Common myeloid progenitor, CD34-positive (primary cell): ENCODE measurements around the gene AP1M1.

Experiments used
- CTCF ChIA-PET: fragments of 350-600 bp; sonication (Branson Sonifier 250); formaldehyde crosslinking; loops from one replicate; lab custom pipeline; 2021; ENCODE audit warnings: antibody characterized with exemption; lab: Charles Lee
- POLR2A ChIA-PET: fragments of 350-600 bp; sonication (Branson Sonifier 250); formaldehyde crosslinking; loops from one replicate; lab custom pipeline; 2021; ENCODE audit warnings: antibody characterized with exemption; lab: Charles Lee
- DNase-seq, 3 donors: peaks; one replicate each; pipeline versions ENCODE4 v3.0.0 to v3.0.0-alpha.2; 2013
- H3K27ac ChIP-seq, 2 experiments: 1 replicate in 1 of 2; 2 replicates in 1 of 2; pipeline ENCODE4 v1.7.0; 2013; ENCODE audit warnings: inconsistent platforms in 2 of 2, low read length in 2 of 2, mild to moderate bottlenecking in 2 of 2, low read depth in 1 of 2, moderate library complexity in 1 of 2; ENCODE audit not compliant: severe bottlenecking in 2 of 2, insufficient read depth in 1 of 2, poor library complexity in 1 of 2
- H3K27me3 ChIP-seq, 5 experiments: replicated peaks in 2 of 5; 1 replicate in 3 of 5; 2 replicates in 2 of 5; pipeline versions ENCODE4 v1.6.1 to v1.7.0; 2013; ENCODE audit warnings: low read length in 4 of 5, mild to moderate bottlenecking in 2 of 5, moderate library complexity in 2 of 5, inconsistent platforms in 1 of 5; ENCODE audit not compliant: insufficient read depth in 5 of 5, control insufficient read depth in 4 of 5
- H3K36me3 ChIP-seq, 4 experiments: 1 replicate in 2 of 4; 2 replicates in 2 of 4; pipeline versions ENCODE4 v1.6.1 to v1.7.0; 2013; ENCODE audit warnings: low read length in 3 of 4, control low read depth in 1 of 4, mild to moderate bottlenecking in 1 of 4; ENCODE audit not compliant: control insufficient read depth in 4 of 4, insufficient read depth in 4 of 4
- H3K4me1 ChIP-seq, 4 experiments: 1 replicate in 3 of 4; 2 replicates in 1 of 4; pipeline versions ENCODE4 v1.6.1 to v1.7.1; 2013; ENCODE audit warnings: low read length in 3 of 4, mild to moderate bottlenecking in 3 of 4, control low read depth in 1 of 4, inconsistent platforms in 1 of 4, moderate library complexity in 1 of 4; ENCODE audit not compliant: control insufficient read depth in 4 of 4, insufficient read depth in 4 of 4; ENCODE audit errors: control extremely low read depth in 1 of 4
- H3K4me3 ChIP-seq, 7 experiments: 1 replicate in 4 of 7; 2 replicates in 3 of 7; pipeline versions ENCODE4 v1.5.1 to v1.7.0; 2013; ENCODE audit warnings: mild to moderate bottlenecking in 7 of 7, low read length in 6 of 7, moderate library complexity in 6 of 7, inconsistent platforms in 2 of 7, low read depth in 2 of 7, control low read depth in 1 of 7; ENCODE audit not compliant: insufficient read depth in 4 of 7, control insufficient read depth in 1 of 7; ENCODE audit errors: extremely low read depth in 1 of 7
- H3K9me3 ChIP-seq, 5 experiments: 1 replicate in 4 of 5; 2 replicates in 1 of 5; pipeline versions ENCODE4 v1.6.1 to v1.7.1; 2013; ENCODE audit warnings: low read length in 4 of 5, mild to moderate bottlenecking in 2 of 5, inconsistent platforms in 1 of 5, low read depth in 1 of 5, moderate library complexity in 1 of 5; ENCODE audit not compliant: control insufficient read depth in 4 of 5, insufficient read depth in 2 of 5; ENCODE audit errors: control extremely low read depth in 1 of 5
- WGBS: methylation state at CpG from one replicate; pipeline ENCODE4 v1.1.5; 2013; ENCODE audit not compliant: insufficient coverage; 5-methylcytosine and 5-hydroxymethylcytosine counted together

Gene AP1M1

GRCh38 chr19:16249826-16250404 is 52.2 kb downstream of the AP1M1 start:
- whole genome bisulfite sequencing = 95% methylated on average over 8 of the region's 10 CpGs
- H3K27ac ChIP-seq = no peak overlapping the region
- CTCF ChIA-PET = interaction anchor here (1.2 to 5.7 kb wide), 3 partner anchors 79 to 133 kb away, joined by 7 to 52 read pairs (median 7); no protein-coding TSS in a partner anchor
- POLR2A ChIA-PET = no interaction called here
- no peaks in the 10 kb centered on the region for H3K9me3 ChIP-seq
- peaks cover 0 to 8% (median 0%) of the 10 kb centered on the region in 4 experiments for H3K4me1 ChIP-seq
- H3K36me3 ChIP-seq = no peaks in the 10 kb centered on the region
- no peak for DNase-seq
- H3K27me3 ChIP-seq = no peaks in the 10 kb centered on the region
- no peak overlapping the region for H3K4me3 ChIP-seq

- POLR2A ChIA-PET = no interaction called here
- no peaks in the 10 kb centered on the region for H3K36me3 ChIP-seq
- CTCF ChIA-PET = no interaction called here
- peaks cover 0 to 12% (median 2%) of the 10 kb centered on the region in 4 experiments for H3K4me1 ChIP-seq
- no peak overlapping the region for H3K27ac ChIP-seq
- no peaks in the 10 kb centered on the region for H3K9me3 ChIP-seq
- WGBS = 94% methylated on average over 16 of the region's 23 CpGs
- H3K4me3 ChIP-seq = no peak overlapping the region
- no peaks in the 10 kb centered on the region for H3K27me3 ChIP-seq
- peak in 2 of 3 donors; percentile 56 to 69 for DNase-seq
These were observed 54.9 kb downstream of the AP1M1 start for GRCh38 chr19:16252459-16253205.

- Histone ChIP-seq H3K27ac (no peak overlapping the region), H3K4me3 (no peak overlapping the region), H3K27me3 (no peaks in the 10 kb centered on the region), H3K9me3 (no peaks in the 10 kb centered on the region), H3K4me1 (peaks cover 0 to 33% (median 23%) of the 10 kb centered on the region in 4 experiments), H3K36me3 (no peaks in the 10 kb centered on the region)
- no peak for DNase-seq
- 100% methylated on average over 4 of the region's 6 CpGs for WGBS
- ChIA-PET POLR2A (interaction anchor here (0.6 kb wide), 1 partner anchor 106 kb away, joined by 3 read pairs; no protein-coding TSS in a partner anchor), CTCF (no interaction called here)
These were observed 57.2 kb downstream of the AP1M1 start for GRCh38 chr19:16254851-16255408.

- peaks cover 2 to 51% (median 36%) of the 10 kb centered on the region in 4 experiments for H3K4me1 ChIP-seq
- WGBS = 97% methylated on average over 7 of the region's 8 CpGs
- H3K9me3 ChIP-seq = no peaks in the 10 kb centered on the region
- CTCF ChIA-PET = interaction anchor here (1.0 to 2.9 kb wide), 9 partner anchors 9 to 628 kb away, joined by 3 to 9 read pairs (median 3); no protein-coding TSS in a partner anchor
- no peak for DNase-seq
- H3K27me3 ChIP-seq = no peaks in the 10 kb centered on the region
- no peak overlapping the region for H3K27ac ChIP-seq
- POLR2A ChIA-PET = interaction anchor here (0.6 to 2.7 kb wide), 3 partner anchors 59 to 71 kb away, joined by 3 to 16 read pairs (median 16); partner anchors contain the start of gene KLF2
- no peak overlapping the region for H3K4me3 ChIP-seq
- H3K36me3 ChIP-seq = no peaks in the 10 kb centered on the region
These were observed 59.8 kb downstream of the AP1M1 start for GRCh38 chr19:16257509-16258002.

GRCh38 chr19:16258440-16258903 is 60.8 kb downstream of the AP1M1 start:
- 0% methylated on average over 11 of the region's 18 CpGs for WGBS
- ChIA-PET POLR2A (interaction anchor here (0.6 to 2.7 kb wide), 6 partner anchors 12 to 70 kb away, joined by 3 to 16 read pairs (median 11); partner anchors contain the start of gene KLF2), CTCF (interaction anchor here (1.0 to 2.9 kb wide), 8 partner anchors 9 to 111 kb away, joined by 3 to 9 read pairs (median 4); no protein-coding TSS in a partner anchor)
- Histone ChIP-seq H3K27ac (peak overlapping the region in 1 of 2 experiments; percentile 54), H3K4me3 (peak overlapping the region in 4 of 7 experiments; percentile 23 to 48 (median 38)), H3K36me3 (no peaks in the 10 kb centered on the region), H3K27me3 (no peaks in the 10 kb centered on the region), H3K4me1 (peaks cover 2 to 56% (median 43%) of the 10 kb centered on the region in 4 experiments), H3K9me3 (no peaks in the 10 kb centered on the region)
- DNase-seq = peak; percentile 91 to 98 (median 97)

- H3K36me3 ChIP-seq = no peaks in the 10 kb centered on the region
- no peaks in the 10 kb centered on the region for H3K9me3 ChIP-seq
- peak in 1 of 3 donors; percentile 56 for DNase-seq
- 63% methylated on average over 18 of the region's 22 CpGs for WGBS
- peaks cover 2 to 56% (median 46%) of the 10 kb centered on the region in 4 experiments for H3K4me1 ChIP-seq
- no peak overlapping the region for H3K27ac ChIP-seq
- CTCF ChIA-PET = interaction anchor here (1.0 to 2.9 kb wide), 4 partner anchors 11 to 60 kb away, joined by 3 to 9 read pairs (median 6); no protein-coding TSS in a partner anchor
- no peaks in the 10 kb centered on the region for H3K27me3 ChIP-seq
- POLR2A ChIA-PET = interaction anchor here (2.0 to 2.7 kb wide), 4 partner anchors 24 to 69 kb away, joined by 6 to 16 read pairs (median 16); partner anchors contain the start of gene KLF2
- no peak overlapping the region for H3K4me3 ChIP-seq
These were observed 61.9 kb downstream of the AP1M1 start for GRCh38 chr19:16259385-16260159.
